ENCODE measurements around the gene SLC35G3. TPM values are rescaled to one million over a fixed set of nuclear protein-coding genes. Genes with fewer than 3 reads are reported as not detected.
A peak's percentile ranks its signal among the peaks of the same experiment; 100 is the strongest.

SLC35G3 gene
- total and polyA plus RNA-seq, 2 of the 4 experiments (the other 2 are of a cell fraction) = not detected

- no peak overlapping the region for H3K4ac ChIP-seq (ENCODE audit: low read depth, low read length)
- ChIA-PET POLR2A (ENCODE audit: unreplicated experiment) (no interaction called here), CTCF (interaction anchor here (0.6 to 0.7 kb wide), 2 partner anchors 98 to 295 kb away, joined by 3 to 4 read pairs; partner anchors contain the start of gene NLE1)
- peaks cover 2% of the 10 kb centered on the region for H4K20me1 ChIP-seq (ENCODE audit: insufficient read depth, low read length)
- H3K27me3 ChIP-seq (ENCODE audit: control insufficient read depth, insufficient read depth, low read length) = no peaks in the 10 kb centered on the region
- H3K9ac ChIP-seq (ENCODE audit: low read depth, low read length) = no peak overlapping the region
- no peak overlapping the region for H2BK120ac ChIP-seq (ENCODE audit: low read depth, low read length)
- dilution Hi-C loops (cut with HindIII; ENCODE audit: low sequenced_read_pairs, unreplicated experiment) = no loop called here
- no peak overlapping the region for H3K56ac ChIP-seq (ENCODE audit: extremely low read depth, insufficient read depth, low read length)
- no peak overlapping the region for H2BK20ac ChIP-seq (ENCODE audit: low read depth, low read length)
- no TSS peak for BruUV-seq (replicated peaks)
- H3K14ac ChIP-seq (replicated peaks; ENCODE audit: low read depth, low read length) = no peak overlapping the region
- H3K9me3 ChIP-seq (ENCODE audit: control insufficient read depth, insufficient read depth, low read length) = no peaks in the 10 kb centered on the region; the same call in 1 of the 2 replicates
- no peak overlapping the region for H2AK5ac ChIP-seq (ENCODE audit: low read depth, low read length)
- in situ Hi-C loops (cut with MboI; ENCODE audit: low sequenced_read_pairs) = no loop called here
- no peak overlapping the region for H2AFZ ChIP-seq (replicated peaks; ENCODE audit: low read length, poor library complexity)
- WGBS, 2 experiments (ENCODE audit: extremely low coverage in 2 of 2, insufficient read length in 1 of 2) = no CpG with 5 or more reads among the region's 4 CpGs
- no peak overlapping the region for H4K5ac ChIP-seq (ENCODE audit: low read depth, low read length)
- no peak overlapping the region for H3K4me2 ChIP-seq (ENCODE audit: low read depth, low read length)
- H3K79me1 ChIP-seq (ENCODE audit: low read depth in 1 of 2, low read length in 2 of 2) = peaks cover 5 to 22% of the 10 kb centered on the region in 2 experiments; a peak in 3 of 4 replicates
- H3K9me1 ChIP-seq (ENCODE audit: insufficient read depth, low read length) = peaks cover 4% of the 10 kb centered on the region; the same call in 1 of the 2 replicates
- H3K23ac ChIP-seq (ENCODE audit: low read depth, low read length) = no peak overlapping the region
- no peak overlapping the region for H4K8ac ChIP-seq (ENCODE audit: low read depth in 2 of 2, low read length in 2 of 2)
- no peak overlapping the region for H2AK9ac ChIP-seq (replicated peaks; ENCODE audit: low read depth, low read length, poor library complexity)
- intact Hi-C loops (cut with micrococcal nuclease) = loop anchor here (5.0 to 10.0 kb wide), 3 partner anchors 68 to 505 kb away; partner anchors contain the start of gene SLFN11
- H3K4me1 ChIP-seq (ENCODE audit: control insufficient read depth, insufficient read depth, low read length) = peaks cover 5% of the 10 kb centered on the region
- no peak overlapping the region for H3K27ac ChIP-seq (ENCODE audit: insufficient read depth, low read length)
- no peaks in the 10 kb centered on the region for H3K36me3 ChIP-seq (ENCODE audit: control insufficient read depth, insufficient read depth, low read length)
- H3K18ac ChIP-seq (ENCODE audit: low read depth, low read length) = no peak overlapping the region
- H3K4me3 ChIP-seq (ENCODE audit: insufficient read depth, low read depth, low read length) = no peak overlapping the region
- no peak for ATAC-seq (ENCODE audit: low read depth)
- TF ChIP-seq SMC3 (IDR thresholded peaks at IDR 0.05; ENCODE audit: low read depth, low read length) = no peak
- TF ChIP-seq RFX5 (IDR thresholded peaks at IDR 0.05; ENCODE audit: low read depth, low read length) = no peak
- no peak for TF ChIP-seq FOS (IDR thresholded peaks at IDR 0.05; ENCODE audit: low read depth, low read length)
- H2BK5ac ChIP-seq (ENCODE audit: low read depth, low read length, poor library complexity, severe bottlenecking) = no peak overlapping the region
- DNase-seq = peak; percentile 21
- H4K91ac ChIP-seq (ENCODE audit: insufficient read depth, low read depth, low read length) = no peak overlapping the region
- H2BK15ac ChIP-seq (ENCODE audit: low read depth, low read length) = no peak overlapping the region
Observed at GRCh38 chr17:35239823-35240222, 45.6 kb upstream of the SLC35G3 start.
